HG03135 (cell line): ENCODE measurements around the gene CCT8L2.
"Not testable (repeated sequence)": the region's sequence is repeated elsewhere in the genome, so short reads cannot be mapped to it uniquely, and the experiment has no call there.

Experiments used
- ATAC-seq: cut with Tn5 transposase; IDR thresholded peaks from one replicate; pipeline ENCODE4 v1.9.1; 2021; ENCODE audit warnings: mild to moderate bottlenecking, moderate library complexity; ENCODE audit not compliant: unreplicated experiment

Gene CCT8L2

DNA sequence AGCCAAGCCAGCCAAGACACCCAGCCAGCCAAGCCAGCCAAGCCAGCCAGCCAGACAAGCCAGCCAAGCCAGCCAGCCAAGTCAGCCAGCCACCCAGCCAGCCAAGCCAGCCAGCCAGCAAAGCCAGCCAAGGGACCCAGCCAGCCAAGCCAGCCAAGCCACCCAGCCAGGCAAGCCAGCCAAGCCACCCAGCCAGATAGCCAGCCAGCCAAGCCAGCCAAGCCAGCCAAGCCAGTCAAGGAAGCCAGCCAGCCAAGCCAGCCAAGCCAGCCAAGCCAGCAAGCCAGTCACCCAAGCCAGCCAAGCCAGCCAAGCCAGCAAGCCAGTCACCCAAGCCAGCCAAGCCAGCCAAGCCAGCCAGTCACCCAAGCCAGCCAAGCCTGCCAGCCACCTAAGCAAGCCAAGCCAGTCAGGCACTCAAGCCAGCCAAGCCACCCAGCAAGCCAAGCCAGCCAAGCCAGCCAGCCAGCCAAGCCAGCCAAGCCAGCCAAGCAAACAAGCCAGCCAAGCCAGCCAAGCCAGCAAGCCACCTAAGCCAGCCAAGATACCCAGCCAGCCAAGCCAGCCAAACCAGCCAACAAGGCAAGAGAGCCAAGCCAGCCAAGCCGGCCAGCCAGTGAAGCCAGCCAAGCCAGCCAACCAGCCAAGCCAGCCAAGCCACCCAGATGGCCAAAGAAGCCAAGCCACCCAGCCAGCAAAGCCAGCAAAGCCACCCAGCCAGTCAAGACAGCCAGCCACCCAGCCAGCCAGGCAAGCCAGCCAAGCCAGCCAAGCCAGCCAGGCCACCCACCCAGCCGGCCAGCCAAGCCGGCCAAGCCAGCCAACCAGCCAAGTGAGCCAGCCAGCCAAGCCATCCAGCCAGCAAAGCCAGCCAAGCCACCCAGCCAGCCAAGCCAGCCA, 33.3 kb downstream of the CCT8L2 start:
- ATAC-seq: no peak

DNA sequence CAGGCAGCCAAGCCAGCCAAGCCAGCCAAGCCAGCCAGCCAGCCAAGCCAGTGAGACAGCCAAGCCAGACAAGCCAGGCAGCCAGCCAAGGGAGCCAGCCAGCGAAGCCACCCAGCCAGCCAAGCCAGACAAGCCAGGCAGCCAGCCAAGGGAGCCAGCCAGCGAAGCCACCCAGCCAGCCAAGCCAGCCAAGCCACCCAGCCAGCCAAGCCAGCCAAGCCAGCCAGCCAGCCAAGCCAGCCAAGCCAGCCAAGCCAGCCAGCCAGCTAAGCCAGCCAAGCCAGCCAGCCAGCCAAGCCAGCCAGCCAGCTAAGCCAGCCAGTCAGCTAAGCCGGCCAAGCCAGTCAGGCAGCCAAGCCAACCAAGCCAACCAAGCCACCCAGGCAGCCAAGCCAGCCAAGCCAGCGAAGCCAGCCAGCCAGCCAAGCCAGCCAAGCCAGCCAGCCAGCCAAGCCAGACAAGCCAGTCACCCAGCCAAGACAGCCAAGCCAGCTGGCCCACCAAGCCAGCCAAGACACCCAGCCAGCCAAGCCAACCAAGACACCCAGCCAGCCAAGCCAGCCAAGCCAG, 34.1 kb downstream of the CCT8L2 start:
- ATAC-seq: not testable (repeated sequence)

DNA sequence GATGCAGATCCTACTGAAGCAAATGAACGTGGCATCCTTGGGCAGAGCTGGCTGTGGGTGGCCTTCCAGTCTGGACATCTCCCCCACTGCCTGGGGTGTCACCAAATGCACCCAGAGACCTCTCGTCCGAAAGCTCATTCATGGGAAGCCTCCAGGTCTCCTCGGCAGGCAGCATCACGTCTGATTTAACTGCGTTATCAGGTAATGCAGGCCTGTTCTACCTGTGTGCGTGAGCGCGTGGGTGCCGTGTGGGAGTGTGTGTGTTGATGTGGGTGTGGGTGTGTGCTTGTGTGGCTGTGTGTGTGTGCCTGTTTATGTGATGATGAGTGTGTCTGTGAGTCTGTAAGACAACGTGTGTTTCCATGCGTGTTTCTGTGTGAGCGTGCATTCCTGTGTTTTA, 35.1 kb downstream of the CCT8L2 start:
- ATAC-seq: not testable (repeated sequence)

DNA sequence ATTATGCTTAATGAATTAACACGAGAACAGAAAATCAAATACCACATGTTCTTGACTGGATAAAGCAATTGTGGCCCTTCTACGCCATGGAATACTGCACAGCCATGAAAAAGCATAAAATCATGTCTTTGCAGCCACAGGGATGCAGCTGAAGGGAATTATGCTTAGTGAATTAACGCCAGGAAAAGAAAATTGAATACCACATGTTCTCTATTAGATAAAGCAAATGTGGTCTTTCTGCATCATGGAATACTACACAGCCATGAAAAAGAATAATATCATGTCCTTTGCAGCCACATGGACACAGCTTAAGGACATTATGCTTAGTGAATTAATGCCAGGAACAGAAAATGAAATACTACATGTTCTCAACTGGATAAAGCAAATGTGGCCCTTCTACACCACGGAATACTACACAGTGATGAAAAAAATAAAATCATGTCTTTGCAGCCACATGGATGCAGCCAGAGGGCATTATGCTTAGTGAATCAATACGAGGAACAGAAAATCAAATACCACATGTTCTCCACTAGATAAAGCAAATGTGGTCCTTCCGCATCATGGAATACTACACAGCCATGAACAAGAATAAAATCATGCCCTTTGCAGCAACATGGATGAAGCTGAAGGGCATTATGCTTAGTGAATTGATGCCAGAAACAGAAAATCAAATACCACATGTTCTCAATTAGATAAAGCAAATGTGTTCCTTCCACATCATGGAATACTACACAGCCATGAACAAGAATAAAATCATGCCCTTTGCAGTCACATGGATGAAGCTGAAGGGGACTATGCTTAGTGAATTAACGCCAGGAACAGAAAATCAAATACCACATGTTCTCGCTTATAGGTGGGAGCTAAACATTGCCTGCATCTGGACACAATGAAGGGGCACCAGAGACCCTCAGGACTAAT, 37.3 kb downstream of the CCT8L2 start:
- not testable (repeated sequence) for ATAC-seq

DNA sequence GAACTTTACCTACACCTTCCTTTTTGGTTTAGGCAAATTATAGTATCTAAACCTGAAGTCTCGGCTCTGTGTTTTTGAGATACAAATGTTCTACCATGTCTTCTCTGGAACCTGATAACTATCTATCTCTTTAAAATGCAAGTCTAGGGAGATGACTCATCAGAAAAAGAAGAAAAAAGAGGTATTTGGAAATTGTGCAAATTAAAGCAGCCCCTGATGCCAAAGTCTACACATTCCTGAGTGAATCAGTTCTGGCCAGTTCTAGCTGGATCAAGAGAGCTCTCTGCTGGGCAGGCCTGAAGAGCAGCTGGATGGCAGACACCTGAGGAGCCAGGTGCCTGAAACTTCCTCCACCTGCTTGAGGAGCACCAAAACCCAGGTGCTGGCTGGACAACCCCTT, 49.3 kb downstream of the CCT8L2 start:
- ATAC-seq: not testable (repeated sequence)
